ENCODE results near the gene SMPDL3B. TPM values are rescaled to one million over a fixed set of nuclear protein-coding genes. Genes with fewer than 3 reads are reported as not detected.
"Not testable (repeated sequence)": the region's sequence is repeated elsewhere in the genome, so short reads cannot be mapped to it uniquely, and the experiment has no call there.

Gene SMPDL3B
- polyA plus RNA-seq, 10 donors: 0.15 to 0.48 (median 0.31) TPM; not detected in 5

DNA sequence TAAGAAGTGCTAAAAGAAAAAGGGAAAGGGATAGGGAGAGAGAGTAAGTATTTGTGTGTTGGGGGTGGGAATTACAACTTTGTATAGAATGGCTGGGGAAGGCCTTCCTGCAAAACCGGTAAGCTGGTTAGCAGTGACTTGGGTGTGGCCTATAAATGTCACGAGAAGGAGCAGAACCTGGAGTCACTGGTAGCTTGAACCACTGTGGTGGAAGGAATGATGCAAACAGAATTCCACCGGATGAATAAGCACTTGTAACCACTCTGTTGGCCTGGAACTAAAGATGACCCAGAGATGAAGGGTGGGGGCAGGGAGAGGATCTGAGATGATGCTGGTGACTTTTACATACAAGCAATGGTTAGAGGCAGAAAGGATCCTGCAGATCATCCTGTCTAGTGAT, 33.9 kb downstream of the SMPDL3B start:
- DNase-seq: peak in 1 of 3 donors; percentile 71

DNA sequence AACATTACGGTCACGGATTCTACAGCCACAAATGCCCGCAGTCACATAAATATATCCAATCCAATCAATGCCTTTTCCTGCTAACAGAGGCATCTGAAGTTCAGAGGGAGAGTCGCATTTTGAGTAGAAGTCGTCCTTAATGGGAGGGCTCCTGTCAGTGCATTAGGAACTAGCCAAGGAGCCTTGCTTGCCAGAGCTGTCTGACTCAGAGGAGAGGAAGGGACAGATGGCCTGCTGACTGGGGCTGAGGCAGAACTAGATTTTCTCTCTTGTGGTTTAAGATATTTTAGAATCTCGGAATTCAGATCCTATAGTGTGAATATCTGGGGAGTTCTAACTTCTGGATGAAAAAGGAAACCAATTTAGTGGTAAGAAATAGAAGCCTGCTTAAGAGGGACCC, 35.6 kb downstream of the SMPDL3B start:
- peak in 1 of 3 donors; percentile 60 for DNase-seq

DNA sequence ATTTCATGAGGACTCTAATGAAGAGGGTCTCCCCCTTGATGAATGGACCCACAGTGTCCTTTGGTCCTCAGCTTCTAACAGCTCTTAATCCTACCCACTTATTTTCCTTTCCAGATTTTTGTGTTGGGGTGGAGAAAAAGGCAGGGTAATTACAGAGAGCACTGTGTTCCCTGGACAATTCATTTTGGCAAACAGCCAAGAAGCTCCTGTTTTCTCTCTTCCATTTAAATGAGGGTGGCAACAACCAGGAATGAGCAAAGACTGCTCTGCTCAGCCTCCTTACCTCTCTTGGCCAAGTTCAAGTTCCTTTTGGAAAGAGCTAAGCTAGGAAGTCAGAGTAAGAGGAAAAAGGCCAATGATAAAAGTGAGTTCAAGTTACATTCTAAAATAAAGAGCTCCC, 36.9 kb downstream of the SMPDL3B start:
- DNase-seq: peak in 1 of 3 donors; percentile 48

DNA sequence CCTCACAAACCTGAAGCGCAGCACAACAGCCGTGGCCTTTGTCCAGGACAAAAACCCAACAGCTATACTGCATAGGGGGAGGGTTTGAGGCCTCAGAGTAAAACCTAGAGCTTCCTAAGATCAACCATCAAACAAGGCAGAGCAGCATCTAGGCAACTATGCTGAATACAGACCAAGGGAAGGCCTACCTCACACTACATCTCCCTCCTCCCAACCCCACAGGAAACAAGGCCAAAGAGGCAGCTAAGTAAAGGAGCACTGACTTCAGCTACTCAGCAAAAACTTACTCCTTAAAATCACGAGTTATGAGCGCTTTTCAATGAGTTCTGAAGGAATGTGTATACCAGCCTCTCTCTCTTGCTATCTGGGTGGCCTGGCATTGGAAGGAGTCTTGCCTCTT, 37.3 kb downstream of the SMPDL3B start:
- DNase-seq: peak in 1 of 3 donors; percentile 19

DNA sequence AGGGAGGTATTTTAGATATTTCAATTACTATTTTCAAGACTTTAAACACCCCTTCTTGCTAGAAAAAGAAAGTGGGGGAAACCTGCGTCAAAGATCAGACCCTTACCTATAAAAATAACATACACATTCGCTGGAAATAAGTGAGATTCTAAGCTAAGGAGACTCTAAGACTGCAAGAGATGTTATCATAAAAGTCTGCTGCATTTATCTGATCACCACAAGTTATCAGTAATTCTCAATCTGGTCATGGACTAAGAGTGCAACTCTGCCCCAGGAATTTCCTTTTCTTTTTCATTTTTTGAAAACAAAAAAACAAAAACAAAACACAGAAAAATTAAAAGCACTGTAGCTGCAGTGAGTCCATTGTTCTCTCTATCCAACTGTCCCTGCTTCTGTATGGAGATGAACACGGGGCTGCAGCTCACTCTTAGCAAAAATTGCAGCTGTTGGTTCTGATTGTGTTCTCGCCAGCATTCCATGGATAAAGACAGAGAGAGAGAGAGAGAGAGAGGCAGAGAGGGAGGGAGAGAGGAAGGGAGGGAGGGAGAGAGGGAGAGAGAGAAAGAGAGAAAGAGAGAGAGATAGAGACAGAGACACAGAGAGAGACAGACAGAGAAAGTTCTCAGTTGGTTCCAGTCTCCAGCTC, 39.1 kb downstream of the SMPDL3B start:
- peak in 1 of 3 donors; percentile 38 for DNase-seq

DNA sequence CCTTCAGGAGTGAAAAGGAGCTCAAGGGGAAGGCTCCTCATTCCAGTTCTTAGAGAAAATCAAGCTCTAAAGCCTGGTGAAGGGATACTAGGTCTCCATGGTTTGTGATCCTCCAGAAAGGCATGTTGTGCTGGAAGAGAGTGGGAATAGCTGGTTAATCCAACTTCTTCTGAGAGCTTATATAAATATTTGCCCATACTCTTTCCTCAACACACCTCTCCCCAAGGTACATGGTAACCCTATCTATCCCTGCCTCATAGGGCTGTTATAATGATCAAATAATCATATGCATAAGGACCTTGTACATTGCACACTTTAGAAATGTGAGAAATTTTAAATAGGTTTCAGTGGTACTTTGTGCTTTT, 39.6 kb downstream of the SMPDL3B start:
- no peak for DNase-seq

DNA sequence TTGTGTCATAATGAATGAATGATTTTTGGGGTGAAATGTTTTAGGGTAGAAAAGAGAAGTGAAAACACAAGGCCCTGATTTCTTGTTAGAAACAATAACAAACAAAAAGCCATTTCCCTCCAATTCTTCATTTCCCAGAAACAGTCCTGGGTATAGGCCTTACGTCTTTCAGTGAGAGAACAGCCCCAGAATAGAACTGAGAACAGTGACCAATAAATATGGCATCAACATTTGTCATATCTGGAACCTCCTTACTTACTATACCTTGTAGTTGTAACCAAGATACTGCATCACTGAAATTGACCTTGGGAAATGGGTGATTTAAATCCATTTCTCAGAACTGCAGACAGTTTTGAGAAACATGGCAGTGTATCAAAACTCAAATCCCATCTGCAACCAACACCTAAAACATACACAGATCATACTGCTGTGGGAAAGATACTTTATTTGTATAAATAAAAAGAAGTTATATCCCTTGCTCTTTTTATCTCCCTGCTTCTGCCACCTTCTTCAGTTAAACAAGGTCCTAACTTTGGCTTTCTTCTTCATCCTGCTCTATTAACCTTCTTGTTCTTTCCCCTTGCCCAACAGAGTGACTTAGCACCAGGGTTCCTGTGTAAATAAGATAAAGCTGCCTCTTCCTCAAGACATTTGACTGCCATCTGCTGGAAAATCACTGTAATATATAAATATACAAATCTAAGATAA, 44.5 kb downstream of the SMPDL3B start:
- peak; percentile 39 to 72 (median 52) for DNase-seq

DNA sequence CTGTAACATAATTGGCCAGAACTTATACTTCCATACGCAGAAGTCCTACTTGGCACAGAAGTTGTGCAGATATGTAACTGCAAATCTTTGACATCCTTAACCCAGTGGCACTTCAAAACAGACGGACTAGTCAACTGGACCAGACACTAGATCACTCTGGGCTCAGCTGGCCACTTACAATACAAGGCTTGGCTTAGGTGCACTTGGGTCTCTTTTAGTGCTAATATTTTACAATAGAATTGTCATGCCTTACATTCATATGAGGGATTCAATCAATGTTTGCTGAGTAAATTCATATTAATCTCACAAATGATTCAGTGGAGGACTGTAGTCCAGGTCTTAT, 45.0 kb downstream of the SMPDL3B start:
- no peak for DNase-seq

DNA sequence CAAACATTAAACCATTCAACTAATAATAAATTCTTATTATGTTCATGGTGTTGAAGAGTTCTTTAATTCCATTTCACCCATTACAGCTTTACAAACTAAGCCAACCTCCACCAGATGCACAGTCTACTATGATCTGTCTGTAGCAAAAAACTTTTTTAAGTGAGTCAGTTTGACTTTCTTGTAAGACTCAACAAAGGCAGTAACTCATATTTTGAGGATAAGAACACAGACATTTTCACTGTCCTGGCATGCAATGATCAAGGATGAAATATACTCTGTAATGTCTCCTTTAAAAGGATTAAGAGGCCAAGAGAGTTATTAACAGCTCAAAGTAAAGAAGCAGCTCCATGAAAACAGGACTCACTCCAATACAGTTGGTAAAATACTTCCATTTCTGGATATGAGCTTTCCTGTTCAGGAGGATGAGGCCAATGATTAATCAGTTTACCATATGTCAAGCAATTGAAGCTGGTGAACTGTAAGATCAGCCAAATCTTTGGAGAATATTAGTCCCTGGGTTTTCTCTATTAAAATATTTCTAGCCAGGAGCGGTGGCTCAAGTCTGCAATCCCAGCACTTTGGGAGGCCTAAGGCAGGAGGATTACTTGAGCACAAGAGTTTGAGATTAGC, 45.5 kb downstream of the SMPDL3B start:
- peak in 1 of 3 donors; percentile 55 for DNase-seq

DNA sequence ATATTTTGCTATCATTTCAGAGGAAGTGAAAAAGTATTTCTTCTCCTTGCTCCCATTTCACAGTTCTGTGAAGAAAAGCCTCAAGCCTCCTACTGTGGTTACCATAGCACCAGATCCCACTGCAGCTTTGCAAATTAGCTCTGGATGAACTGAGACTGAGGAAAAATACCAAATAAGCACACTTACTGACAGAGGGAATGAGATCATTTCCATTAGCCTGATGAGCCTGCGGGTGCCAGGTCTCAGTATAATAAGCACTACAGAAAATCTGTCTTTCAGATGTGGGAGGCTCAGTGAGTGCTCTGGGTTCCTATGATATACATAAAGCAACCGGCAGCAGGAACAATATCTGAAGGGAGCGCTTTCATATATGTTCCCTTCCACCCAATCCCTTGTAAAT, 46.3 kb downstream of the SMPDL3B start:
- DNase-seq: peak in 1 of 3 donors; percentile 59

DNA sequence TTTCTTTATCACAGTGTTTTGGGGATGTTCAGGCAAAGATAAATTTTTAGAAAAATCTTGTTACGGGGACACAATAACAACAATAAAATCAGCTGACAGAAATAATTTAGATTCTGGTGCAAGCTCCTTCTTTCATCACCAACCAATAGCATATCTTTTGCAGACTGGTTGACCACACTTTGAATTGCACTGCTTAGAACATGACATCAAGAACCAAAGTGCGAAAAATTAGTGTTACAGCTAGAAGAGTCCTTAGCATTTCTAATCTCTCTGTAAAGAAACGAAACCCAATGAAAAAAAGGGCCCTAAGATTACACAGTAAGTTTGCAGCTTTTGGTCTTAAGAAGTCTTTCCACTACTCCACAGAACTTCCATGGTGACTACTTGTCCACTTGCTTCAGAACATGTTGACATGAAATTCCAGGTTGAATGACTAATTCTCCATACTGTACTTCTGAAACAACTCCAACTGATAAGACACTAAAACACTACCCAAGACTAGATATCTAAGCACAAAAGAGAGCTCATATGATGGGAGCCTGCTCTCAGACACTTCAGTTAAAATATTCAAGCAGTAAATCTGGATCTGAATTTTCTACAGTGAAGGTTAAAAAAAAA, 56.2 kb downstream of the SMPDL3B start:
- no peak for DNase-seq

DNA sequence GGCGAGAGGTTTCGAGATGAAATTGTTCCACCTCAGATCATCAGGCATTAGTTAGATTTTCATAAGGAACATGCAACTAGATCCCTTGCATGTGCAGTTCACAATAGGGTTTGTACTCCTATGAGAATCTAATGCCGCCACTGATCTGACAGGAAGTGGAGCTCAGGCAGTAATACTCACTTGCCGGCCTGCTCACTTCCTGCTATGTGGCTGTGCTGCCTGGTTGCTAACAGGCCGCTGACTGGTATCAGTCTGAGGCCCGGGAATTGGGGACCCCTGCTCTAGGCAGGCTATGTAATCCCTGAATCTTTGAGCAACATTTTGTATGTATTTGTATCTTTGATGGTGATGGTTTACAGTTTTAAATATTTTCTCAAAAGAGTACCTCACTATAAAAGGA, 57.5 kb downstream of the SMPDL3B start:
- no peak for DNase-seq

DNA sequence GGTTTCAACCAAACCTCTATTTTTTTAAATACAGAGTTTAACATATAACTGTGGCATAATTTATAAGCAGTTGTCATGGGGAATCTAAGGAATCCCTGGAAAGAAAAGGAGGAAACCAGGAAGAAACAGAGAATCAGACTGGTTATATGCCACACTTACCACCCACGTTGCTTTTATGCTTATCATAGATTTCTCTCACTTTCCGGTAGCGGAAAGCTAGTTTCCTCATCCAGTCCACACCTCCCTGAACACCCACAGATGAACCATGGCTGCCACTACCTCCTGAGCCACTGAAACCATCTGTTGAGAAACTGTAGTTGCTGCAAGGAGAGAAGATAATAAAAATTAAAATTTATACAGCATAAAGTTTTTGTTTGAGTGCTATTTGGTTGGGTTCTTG, 58.4 kb downstream of the SMPDL3B start:
- DNase-seq: no peak

DNA sequence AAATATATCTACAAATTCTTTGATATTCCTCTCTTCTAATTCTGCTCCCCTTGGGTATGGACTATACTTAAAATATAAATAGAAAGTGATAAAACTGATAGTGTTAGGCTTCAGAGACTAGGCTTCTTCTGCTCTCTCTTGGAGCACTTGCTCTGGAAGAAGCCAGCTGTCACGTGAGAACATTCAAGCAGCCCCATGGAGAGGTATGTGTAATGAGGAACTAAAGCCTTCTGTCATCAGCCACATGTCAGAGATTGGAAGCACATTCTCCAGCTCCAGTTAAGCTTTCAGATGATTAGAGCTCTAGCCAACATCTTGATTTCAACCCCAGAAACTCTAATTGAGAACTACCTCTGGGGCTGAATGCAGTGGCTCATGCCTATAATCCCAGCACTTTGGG, 59.3 kb downstream of the SMPDL3B start:
- peak in 1 of 3 donors; percentile 16 for DNase-seq

DNA sequence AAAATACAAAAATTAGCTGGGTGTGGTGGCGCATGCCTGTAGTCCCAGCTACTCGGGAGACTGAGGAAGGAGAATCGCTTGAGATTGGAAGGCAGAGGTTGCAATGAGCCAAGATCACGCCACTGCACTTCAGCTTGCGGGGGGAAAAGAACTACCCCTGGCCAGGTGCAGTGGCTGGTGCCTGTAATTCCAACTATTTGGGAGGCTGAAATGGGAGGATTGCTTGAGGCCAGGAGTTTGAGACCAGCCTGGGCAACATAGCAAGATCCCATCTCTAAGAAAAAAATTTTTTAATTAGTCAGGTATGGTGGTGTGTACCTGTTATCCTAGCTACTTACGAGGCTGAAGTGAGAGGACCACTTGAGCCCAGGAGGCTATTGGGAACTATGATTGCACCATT, 59.7 kb downstream of the SMPDL3B start:
- not testable (repeated sequence) for DNase-seq

DNA sequence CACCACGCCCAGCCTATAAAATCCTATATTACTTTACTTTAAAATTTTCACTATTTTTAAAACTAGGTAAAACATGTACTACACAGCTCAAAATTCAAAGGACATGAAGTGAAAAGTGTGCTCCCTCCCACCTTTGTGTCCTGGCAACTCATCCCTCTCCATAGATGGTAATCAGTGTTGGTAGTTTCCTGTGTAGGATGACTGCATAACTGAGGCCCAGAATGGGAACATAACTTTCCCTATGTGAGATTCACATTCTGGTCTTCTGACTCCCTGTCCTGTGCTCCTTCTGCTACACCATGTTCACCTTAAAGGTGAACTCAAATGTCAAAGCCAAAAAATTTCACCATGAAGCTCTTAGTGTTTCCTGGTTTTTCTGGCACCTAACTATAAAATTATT, 64.3 kb downstream of the SMPDL3B start:
- DNase-seq: no peak

DNA sequence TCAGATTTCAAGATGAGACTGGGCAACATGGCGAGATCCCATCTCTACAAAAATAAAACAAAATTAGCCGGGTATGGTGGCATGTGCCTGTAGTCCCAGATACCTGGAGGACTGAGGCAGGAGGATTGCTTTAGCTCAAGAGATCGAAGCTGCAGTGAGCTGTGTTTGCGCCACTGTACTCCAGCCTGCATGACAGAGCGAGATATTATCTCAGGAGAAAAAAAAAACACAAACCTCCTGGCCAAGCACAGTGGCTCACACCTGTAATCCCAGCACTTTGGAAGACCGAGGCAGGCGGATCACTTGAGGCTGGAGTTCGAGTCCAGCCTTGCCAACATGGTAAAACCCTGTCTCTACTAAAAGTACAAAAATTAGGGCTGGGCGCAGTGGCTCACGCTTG, 67.8 kb downstream of the SMPDL3B start:
- no peak for DNase-seq

DNA sequence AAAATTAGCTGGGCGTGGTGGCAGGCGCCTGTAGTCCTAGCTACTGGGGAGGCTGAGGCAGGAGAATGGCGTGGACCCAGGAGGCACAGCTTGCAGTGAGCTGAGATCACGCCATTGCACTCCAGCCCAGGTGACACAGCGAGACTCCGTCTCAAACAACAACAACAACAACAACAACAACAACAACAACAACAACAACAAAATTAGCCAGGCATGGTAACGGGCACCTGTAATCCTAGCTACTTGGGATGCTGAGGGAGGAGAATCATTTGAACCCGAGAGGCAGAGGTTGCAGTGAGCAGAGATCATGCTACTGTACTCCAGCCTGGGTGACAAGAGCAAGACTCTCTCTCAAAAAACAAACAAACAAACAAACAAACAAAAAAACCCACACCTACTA, 68.3 kb downstream of the SMPDL3B start:
- not testable (repeated sequence) for DNase-seq
